SK-N-MC (cell line): ENCODE data around the gene PRKCSH.
"Not testable (repeated sequence)": the region's sequence is repeated elsewhere in the genome, so short reads cannot be mapped to it uniquely, and the experiment has no call there.

Experiments used
- DNase-seq: peaks from one replicate; pipeline ENCODE4 v3.0.0-alpha.2; 2011; ENCODE audit warnings: low read depth, low spot score
- H3K27ac ChIP-seq: fragments of 200-600 bp; sonication (generic); 2 replicates; pipeline ENCODE4 v1.5.1; 2016; ENCODE audit warnings: mixed run types
- H3K36me3 ChIP-seq: fragments of 200-600 bp; sonication (generic); 2 replicates; pipeline ENCODE4 v1.6.1; 2017; ENCODE audit warnings: antibody characterized with exemption, low read length, mixed read lengths; ENCODE audit not compliant: insufficient read depth
- H3K4me3 ChIP-seq: fragments of 200-600 bp; sonication (generic); 2 replicates; pipeline ENCODE4 v1.5.1; 2016
- H3K9ac ChIP-seq: fragments of 200-600 bp; sonication (generic); 2 replicates; pipeline ENCODE4 v1.8.0; 2017; ENCODE audit warnings: mixed run types, mixed read lengths; ENCODE audit not compliant: insufficient read length
- H3K9me3 ChIP-seq: fragments of 200-600 bp; sonication (generic); 2 replicates; pipeline ENCODE4 v1.6.1; 2017; ENCODE audit warnings: low read depth, mild to moderate bottlenecking, antibody characterized with exemption, low read length, moderate library complexity, mixed read lengths
- EZH2 ChIP-seq: fragments of 200-600 bp; sonication (generic); IDR thresholded peaks from one replicate; pipeline ENCODE4 v1.6.1; 2017; ENCODE audit warnings: antibody characterized with exemption
- FOXP2 ChIP-seq: optimal IDR thresholded peaks from 2 replicates; pipeline ENCODE3; 2011; ENCODE audit warnings: mild to moderate bottlenecking, moderate library complexity; ENCODE audit not compliant: insufficient read depth; ENCODE audit errors: extremely low read length, control extremely low read depth
- POLR2AphosphoS5 ChIP-seq: IDR thresholded peaks from 2 replicates; pipeline ENCODE4 v1.6.1; 2012; ENCODE audit warnings: mild to moderate bottlenecking, low read depth, low read length, borderline replicate concordance

PRKCSH gene

GRCh38 chr19:11452620-11453310 lies 17.3 kb downstream of the PRKCSH start:
- peak overlapping the region; percentile 80 for H3K27ac ChIP-seq
- DNase-seq, result no peak
- peaks cover 20% of the 10 kb centered on the region; the same call in 1 of the 2 replicates for H3K36me3 ChIP-seq
- TF ChIP-seq EZH2, result no peak
- no peak for TF ChIP-seq POLR2AphosphoS5
- H3K9me3 ChIP-seq, result no peaks in the 10 kb centered on the region
- H3K4me3 ChIP-seq, result no peak overlapping the region
- H3K9ac ChIP-seq, result peak overlapping the region; percentile 43

- no peak overlapping the region for H3K27ac ChIP-seq
- peaks cover 12% of the 10 kb centered on the region; the same call in 1 of the 2 replicates for H3K36me3 ChIP-seq
- no peaks in the 10 kb centered on the region for H3K9me3 ChIP-seq
- no peak for TF ChIP-seq FOXP2
- no peak for TF ChIP-seq POLR2AphosphoS5
- no peak for TF ChIP-seq EZH2
- no peak for DNase-seq
- H3K4me3 ChIP-seq, result no peak overlapping the region
- H3K9ac ChIP-seq, result no peak overlapping the region
These were observed 18.3 kb downstream of the PRKCSH start for GRCh38 chr19:11453468-11454341.

GRCh38 chr19:11455233-11455554 lies 19.8 kb downstream of the PRKCSH start:
- H3K4me3 ChIP-seq, H3K9ac ChIP-seq, H3K36me3 ChIP-seq, H3K9me3 ChIP-seq, DNase-seq, H3K27ac ChIP-seq: not testable (repeated sequence)

- H3K27ac ChIP-seq, result no peak overlapping the region
- TF ChIP-seq EZH2 (no peak), FOXP2 (no peak), POLR2AphosphoS5 (no peak)
- no peak for DNase-seq
- no peak overlapping the region for H3K4me3 ChIP-seq
- H3K9ac ChIP-seq, result no peak overlapping the region
- no peaks in the 10 kb centered on the region for H3K36me3 ChIP-seq
- H3K9me3 ChIP-seq, result no peaks in the 10 kb centered on the region
These were observed 21.2 kb downstream of the PRKCSH start for GRCh38 chr19:11456659-11457058.

GRCh38 chr19:11457115-11457514 lies 21.7 kb downstream of the PRKCSH start:
- H3K4me3 ChIP-seq, result no peak overlapping the region
- DNase-seq, result no peak
- no peaks in the 10 kb centered on the region for H3K9me3 ChIP-seq
- TF ChIP-seq FOXP2, result no peak
- no peak for TF ChIP-seq POLR2AphosphoS5
- no peak for TF ChIP-seq EZH2
- no peak overlapping the region for H3K9ac ChIP-seq
- no peak overlapping the region for H3K27ac ChIP-seq
- no peaks in the 10 kb centered on the region for H3K36me3 ChIP-seq

- Histone ChIP-seq H3K27ac (no peak overlapping the region), H3K4me3 (no peak overlapping the region), H3K36me3 (no peaks in the 10 kb centered on the region), H3K9ac (no peak overlapping the region), H3K9me3 (no peaks in the 10 kb centered on the region)
- TF ChIP-seq FOXP2, result no peak
- TF ChIP-seq EZH2, result no peak
- TF ChIP-seq POLR2AphosphoS5, result no peak
- DNase-seq, result no peak
These were observed 22.4 kb downstream of the PRKCSH start for GRCh38 chr19:11457831-11458230.

GRCh38 chr19:11458236-11458900 lies 22.9 kb downstream of the PRKCSH start:
- DNase-seq, result no peak
- no peaks in the 10 kb centered on the region for H3K36me3 ChIP-seq
- H3K9me3 ChIP-seq, result no peaks in the 10 kb centered on the region
- H3K4me3 ChIP-seq, result no peak overlapping the region
- no peak overlapping the region for H3K9ac ChIP-seq
- no peak overlapping the region for H3K27ac ChIP-seq
- no peak for TF ChIP-seq POLR2AphosphoS5
- no peak for TF ChIP-seq EZH2
- TF ChIP-seq FOXP2, result no peak

GRCh38 chr19:11458912-11459311 lies 23.5 kb downstream of the PRKCSH start:
- not testable (repeated sequence) for H3K9ac ChIP-seq, H3K4me3 ChIP-seq, H3K36me3 ChIP-seq, DNase-seq, H3K9me3 ChIP-seq, H3K27ac ChIP-seq
